ENCODE data around the gene DNAJC15.

DNA sequence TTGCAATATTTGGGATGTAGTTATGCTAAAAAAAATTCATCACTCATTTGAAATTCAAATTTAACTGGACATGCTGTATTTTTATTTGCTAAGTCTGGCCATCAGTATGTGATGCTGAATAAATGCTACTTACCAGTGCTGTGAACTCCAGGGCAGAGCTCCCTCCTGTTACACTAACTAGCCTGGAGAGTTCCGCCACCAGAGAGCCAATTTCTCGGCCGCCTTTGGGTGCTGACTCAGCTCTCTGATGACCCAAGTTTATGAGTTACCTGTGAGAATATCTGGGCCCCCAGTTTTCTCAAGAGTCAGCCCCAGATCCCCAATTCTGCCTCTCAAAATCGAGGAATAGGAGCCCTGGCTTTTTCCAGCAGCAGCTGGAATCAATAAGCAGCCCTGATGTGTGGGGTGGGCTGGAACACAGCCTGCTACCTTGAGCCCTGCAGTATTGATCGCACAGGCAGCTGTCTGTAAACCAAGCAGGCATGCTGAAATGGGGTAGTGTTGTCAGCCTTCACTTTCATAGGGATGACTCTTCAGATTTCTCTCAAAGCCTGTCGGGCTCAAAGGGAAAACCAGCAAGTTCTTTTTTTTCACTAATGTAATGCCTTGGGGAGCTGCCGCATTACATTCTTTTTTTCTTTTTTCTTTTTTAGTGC, 113.7 kb downstream of the DNAJC15 start:
- TF ChIP-seq, protein P1, sequence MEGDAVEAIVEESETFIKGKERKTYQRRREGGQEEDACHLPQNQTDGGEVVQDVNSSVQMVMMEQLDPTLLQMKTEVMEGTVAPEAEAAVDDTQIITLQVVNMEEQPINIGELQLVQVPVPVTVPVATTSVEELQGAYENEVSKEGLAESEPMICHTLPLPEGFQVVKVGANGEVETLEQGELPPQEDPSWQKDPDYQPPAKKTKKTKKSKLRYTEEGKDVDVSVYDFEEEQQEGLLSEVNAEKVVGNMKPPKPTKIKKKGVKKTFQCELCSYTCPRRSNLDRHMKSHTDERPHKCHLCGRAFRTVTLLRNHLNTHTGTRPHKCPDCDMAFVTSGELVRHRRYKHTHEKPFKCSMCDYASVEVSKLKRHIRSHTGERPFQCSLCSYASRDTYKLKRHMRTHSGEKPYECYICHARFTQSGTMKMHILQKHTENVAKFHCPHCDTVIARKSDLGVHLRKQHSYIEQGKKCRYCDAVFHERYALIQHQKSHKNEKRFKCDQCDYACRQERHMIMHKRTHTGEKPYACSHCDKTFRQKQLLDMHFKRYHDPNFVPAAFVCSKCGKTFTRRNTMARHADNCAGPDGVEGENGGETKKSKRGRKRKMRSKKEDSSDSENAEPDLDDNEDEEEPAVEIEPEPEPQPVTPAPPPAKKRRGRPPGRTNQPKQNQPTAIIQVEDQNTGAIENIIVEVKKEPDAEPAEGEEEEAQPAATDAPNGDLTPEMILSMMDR (IDR thresholded peaks at IDR 0.05 in 2 of 3, conservative IDR thresholded peaks at IDR 0.05 in 1 of 3; ENCODE audit: borderline replicate concordance in 1 of 3, insufficient read depth in 1 of 3, low read depth in 2 of 3, low read length in 2 of 3): no peak
- TF ChIP-seq, protein P2, sequence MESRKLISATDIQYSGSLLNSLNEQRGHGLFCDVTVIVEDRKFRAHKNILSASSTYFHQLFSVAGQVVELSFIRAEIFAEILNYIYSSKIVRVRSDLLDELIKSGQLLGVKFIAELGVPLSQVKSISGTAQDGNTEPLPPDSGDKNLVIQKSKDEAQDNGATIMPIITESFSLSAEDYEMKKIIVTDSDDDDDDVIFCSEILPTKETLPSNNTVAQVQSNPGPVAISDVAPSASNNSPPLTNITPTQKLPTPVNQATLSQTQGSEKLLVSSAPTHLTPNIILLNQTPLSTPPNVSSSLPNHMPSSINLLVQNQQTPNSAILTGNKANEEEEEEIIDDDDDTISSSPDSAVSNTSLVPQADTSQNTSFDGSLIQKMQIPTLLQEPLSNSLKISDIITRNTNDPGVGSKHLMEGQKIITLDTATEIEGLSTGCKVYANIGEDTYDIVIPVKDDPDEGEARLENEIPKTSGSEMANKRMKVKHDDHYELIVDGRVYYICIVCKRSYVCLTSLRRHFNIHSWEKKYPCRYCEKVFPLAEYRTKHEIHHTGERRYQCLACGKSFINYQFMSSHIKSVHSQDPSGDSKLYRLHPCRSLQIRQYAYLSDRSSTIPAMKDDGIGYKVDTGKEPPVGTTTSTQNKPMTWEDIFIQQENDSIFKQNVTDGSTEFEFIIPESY (IDR thresholded peaks at IDR 0.05; ENCODE audit: extremely low read depth, insufficient replicate concordance, low read length): no peak
- TF ChIP-seq POLR2AphosphoS5 (IDR thresholded peaks at IDR 0.05; ENCODE audit: low read depth, low read length): no peak

Data from HCT116 (cell line).